ENCODE data around the gene NYNRIN. TPM values are rescaled to one million over a fixed set of nuclear protein-coding genes. Genes with fewer than 3 reads are reported as not detected.
"Not testable (repeated sequence)": the region's sequence is repeated elsewhere in the genome, so short reads cannot be mapped to it uniquely, and the experiment has no call there.

Gene NYNRIN
- total and polyA plus RNA-seq, 5 donors, result 5.1 to 12.0 (median 9.4) TPM

DNA sequence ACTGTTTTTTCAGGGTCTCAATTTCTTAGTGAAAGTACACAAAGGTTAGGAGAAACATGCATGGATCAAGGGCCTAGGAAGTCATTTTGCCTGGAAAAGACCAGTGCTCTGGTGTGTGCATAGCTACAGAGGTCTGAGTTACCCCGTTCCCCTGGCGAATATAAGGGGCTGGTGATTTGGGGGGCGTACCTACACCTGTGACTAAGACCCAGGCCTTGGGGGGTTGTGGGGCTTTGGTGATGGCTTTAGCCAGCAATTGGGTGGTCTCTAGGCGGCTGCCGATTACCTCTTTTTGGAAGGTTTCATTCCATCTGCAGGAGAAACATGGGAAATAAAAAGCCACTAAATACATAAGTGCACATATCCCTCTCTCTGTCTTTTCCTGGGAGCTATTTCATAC, 42.7 kb downstream of the NYNRIN start:
- DNase-seq, result peak in 1 of 3 donors; percentile 57
- H3K4me1 ChIP-seq (ENCODE audit: control insufficient read depth, insufficient read depth, low read length), result no peaks in the 10 kb centered on the region

GRCh38 chr14:24441904-24442239, 43.1 kb downstream of the NYNRIN start:
- intact Hi-C loops (cut with DNase I), result no loop called here

More for the DNA sequence above, 42.7 kb downstream of the NYNRIN start:
- H3K4me3 ChIP-seq (ENCODE audit: low read length), result peak overlapping the region; percentile 66
- H3K27ac ChIP-seq (ENCODE audit: low read length), result peak overlapping the region; percentile 100
- no peaks in the 10 kb centered on the region for H3K9me3 ChIP-seq (ENCODE audit: control insufficient read depth, low read length)
- intact Hi-C loops (cut with DNase I), result no loop called here
- ATAC-seq, result no peak
- H3K27me3 ChIP-seq (ENCODE audit: control insufficient read depth, insufficient read depth), result no peaks in the 10 kb centered on the region
- 49% methylated on average over 5 of the region's 5 CpGs for WGBS

DNA sequence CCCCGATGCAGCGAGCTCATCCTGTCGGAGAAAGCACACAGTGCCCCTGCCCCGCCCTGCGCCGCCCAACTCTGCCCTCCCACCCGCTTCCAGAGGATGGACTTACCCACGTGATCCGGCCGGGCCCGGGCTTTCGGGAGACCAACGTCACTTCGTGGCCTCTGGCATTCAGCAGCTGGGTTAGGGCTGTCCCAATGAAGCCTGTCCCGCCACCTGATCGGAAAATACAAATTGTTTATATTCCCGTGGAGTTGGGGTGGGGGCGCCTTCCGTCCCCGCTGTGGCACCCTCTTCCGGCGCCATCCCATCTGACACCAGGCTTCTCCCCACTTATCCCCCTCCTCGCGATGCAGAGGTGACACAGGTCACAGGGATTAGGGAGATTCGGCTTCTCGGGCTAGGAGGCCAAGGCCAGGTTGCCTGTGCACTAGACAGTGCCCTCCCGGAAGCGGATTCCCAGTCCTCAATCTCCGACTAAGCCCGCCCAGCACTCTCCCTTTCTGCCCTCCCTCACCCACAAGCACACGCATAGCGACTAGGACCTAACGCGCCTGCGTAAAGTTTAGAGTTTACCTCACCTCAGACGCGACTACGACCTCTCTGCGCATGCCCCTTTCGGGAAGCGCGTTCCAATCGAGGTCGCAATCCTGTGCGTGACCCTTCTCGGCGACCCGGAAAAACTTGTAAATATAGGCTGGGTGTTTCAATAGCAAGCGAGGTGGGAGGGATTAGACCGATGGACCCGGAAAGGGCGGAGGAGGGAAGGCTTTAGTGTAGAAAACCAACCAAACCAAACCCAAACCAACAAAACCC, 43.6 kb downstream of the NYNRIN start, which contains the start of gene SDR39U1:
Gene SDR39U1, minus strand, starts transcription at position 537 of the 813 bp plus-strand sequence. Its CDS starts 7 bp downstream, at position 530.
- peak within 1 kb of the TSS; percentile 80 for H3K4me3 ChIP-seq (ENCODE audit: low read length)
- H3K9me3 ChIP-seq (ENCODE audit: control insufficient read depth, low read length), result no peaks in the 10 kb centered on the region
- ATAC-seq, result peak; percentile 92 to 94
- H3K27ac ChIP-seq (ENCODE audit: low read length), result peak within 1 kb of the TSS; percentile 100
- H3K4me1 ChIP-seq (ENCODE audit: control insufficient read depth, insufficient read depth, low read length), result no peaks in the 10 kb centered on the region
- intact Hi-C loops (cut with DNase I), result no loop called here
- peak; percentile 97 to 98 (median 98) for DNase-seq
- WGBS, result under 1% methylated on average over 52 of the region's 52 CpGs
- no peaks in the 10 kb centered on the region for H3K27me3 ChIP-seq (ENCODE audit: control insufficient read depth, insufficient read depth)

More at GRCh38 chr14:24441904-24442239, 43.1 kb downstream of the NYNRIN start:
- DNase-seq (no peak), ATAC-seq (no peak)
- no peaks in the 10 kb centered on the region for H3K9me3 ChIP-seq (ENCODE audit: control insufficient read depth, low read length)
- H3K4me1 ChIP-seq (ENCODE audit: control insufficient read depth, insufficient read depth, low read length), result no peaks in the 10 kb centered on the region
- 1% methylated on average over 12 of the region's 12 CpGs for WGBS
- H3K27me3 ChIP-seq (ENCODE audit: control insufficient read depth, insufficient read depth), result no peaks in the 10 kb centered on the region
- peak overlapping the region; percentile 66 for H3K4me3 ChIP-seq (ENCODE audit: low read length)
- peak overlapping the region; percentile 100 for H3K27ac ChIP-seq (ENCODE audit: low read length)

GRCh38 chr14:24443053-24443665, 44.4 kb downstream of the NYNRIN start:
- H3K4me1 ChIP-seq (ENCODE audit: control insufficient read depth, insufficient read depth, low read length), result no peaks in the 10 kb centered on the region
- ATAC-seq, result no peak
- peak overlapping the region; percentile 69 for H3K27ac ChIP-seq (ENCODE audit: low read length)
- intact Hi-C loops (cut with DNase I), result no loop called here
- no peaks in the 10 kb centered on the region for H3K27me3 ChIP-seq (ENCODE audit: control insufficient read depth, insufficient read depth)
- no peaks in the 10 kb centered on the region for H3K9me3 ChIP-seq (ENCODE audit: control insufficient read depth, low read length)
- 5% methylated on average over 7 of the region's 7 CpGs for WGBS
- no peak for DNase-seq
- H3K4me3 ChIP-seq (ENCODE audit: low read length), result peak overlapping the region; percentile 80

- H3K9me3 ChIP-seq (ENCODE audit: control insufficient read depth, low read length); H3K4me3 ChIP-seq (ENCODE audit: low read length); ATAC-seq; intact Hi-C loops (cut with DNase I); H3K4me1 ChIP-seq (ENCODE audit: control insufficient read depth, insufficient read depth, low read length); H3K27me3 ChIP-seq (ENCODE audit: control insufficient read depth, insufficient read depth); H3K27ac ChIP-seq (ENCODE audit: low read length); DNase-seq: not testable (repeated sequence)
- 89% methylated on average over 2 of the region's 2 CpGs for WGBS
These were observed 52.0 kb downstream of the NYNRIN start for GRCh38 chr14:24450828-24451227.

DNA sequence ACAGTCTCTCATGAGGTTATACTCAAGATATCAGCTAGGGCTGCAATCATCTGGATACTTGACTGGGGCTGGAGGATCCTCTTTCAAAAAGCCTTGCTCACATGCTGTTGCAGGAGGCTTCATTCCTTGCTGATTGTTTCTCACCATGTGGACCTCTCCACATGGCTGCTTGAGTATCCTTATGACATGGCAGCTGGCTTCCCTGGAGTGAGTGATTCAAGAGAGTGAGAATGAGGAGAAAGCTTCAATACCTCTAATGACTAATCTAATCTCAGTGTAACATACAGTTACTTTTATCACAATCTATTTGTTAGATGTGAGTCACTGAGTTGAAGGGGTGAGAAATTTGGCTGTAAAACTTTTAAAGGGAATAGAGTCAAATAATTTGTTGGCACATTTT, 58.2 kb downstream of the NYNRIN start:
- no peaks in the 10 kb centered on the region for H3K9me3 ChIP-seq (ENCODE audit: control insufficient read depth, low read length)
- H3K4me1 ChIP-seq (ENCODE audit: control insufficient read depth, insufficient read depth, low read length), result no peaks in the 10 kb centered on the region
- intact Hi-C loops (cut with DNase I), result no loop called here
- no peak overlapping the region for H3K27ac ChIP-seq (ENCODE audit: low read length)
- ATAC-seq (no peak), DNase-seq (no peak)
- no peaks in the 10 kb centered on the region for H3K27me3 ChIP-seq (ENCODE audit: control insufficient read depth, insufficient read depth)
- H3K4me3 ChIP-seq (ENCODE audit: low read length), result no peak overlapping the region

DNA sequence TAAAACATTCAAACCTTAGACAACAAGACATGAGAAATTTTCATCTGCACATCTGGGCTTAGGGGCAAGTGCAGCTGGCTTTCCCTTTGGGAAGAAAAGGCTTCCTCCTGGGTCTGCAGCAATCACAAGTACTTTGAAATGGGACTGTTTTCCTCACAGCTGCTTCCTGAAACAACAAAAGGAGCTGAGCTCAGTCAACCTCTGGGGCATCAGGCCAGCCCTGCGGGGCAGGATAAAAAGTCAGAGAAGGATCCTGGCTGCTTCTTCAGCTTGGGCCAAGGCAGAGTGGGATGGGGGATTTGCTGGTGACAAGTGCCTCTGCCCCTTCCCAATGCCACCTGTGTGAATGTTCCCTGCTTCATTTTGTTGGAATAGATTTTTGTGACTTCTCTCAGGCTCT, 59.9 kb downstream of the NYNRIN start:
- Histone ChIP-seq H3K4me3 (ENCODE audit: low read length) (no peak overlapping the region), H3K4me1 (ENCODE audit: control insufficient read depth, insufficient read depth, low read length) (no peaks in the 10 kb centered on the region), H3K27ac (ENCODE audit: low read length) (no peak overlapping the region), H3K27me3 (ENCODE audit: control insufficient read depth, insufficient read depth) (no peaks in the 10 kb centered on the region), H3K9me3 (ENCODE audit: control insufficient read depth, low read length) (no peaks in the 10 kb centered on the region)
- no peak for DNase-seq
- intact Hi-C loops (cut with DNase I), result no loop called here
- 74% methylated on average over 1 of the region's 1 CpG for WGBS
- ATAC-seq, result peak in 1 of 2 donors; percentile 29

- Histone ChIP-seq H3K4me1 (ENCODE audit: control insufficient read depth, insufficient read depth, low read length) (no peaks in the 10 kb centered on the region), H3K4me3 (ENCODE audit: low read length) (no peak overlapping the region), H3K9me3 (ENCODE audit: control insufficient read depth, low read length) (no peaks in the 10 kb centered on the region), H3K27ac (ENCODE audit: low read length) (no peak overlapping the region), H3K27me3 (ENCODE audit: control insufficient read depth, insufficient read depth) (no peaks in the 10 kb centered on the region)
- 51% methylated on average over 3 of the region's 3 CpGs for WGBS
- ATAC-seq (no peak), DNase-seq (no peak)
- intact Hi-C loops (cut with DNase I), result no loop called here
These were observed 60.5 kb downstream of the NYNRIN start for GRCh38 chr14:24459331-24459730.

- DNase-seq (no peak), ATAC-seq (no peak)
- intact Hi-C loops (cut with DNase I), result no loop called here
- Histone ChIP-seq H3K27me3 (ENCODE audit: control insufficient read depth, insufficient read depth) (no peaks in the 10 kb centered on the region), H3K4me3 (ENCODE audit: low read length) (no peak overlapping the region), H3K9me3 (ENCODE audit: control insufficient read depth, low read length) (no peaks in the 10 kb centered on the region), H3K27ac (ENCODE audit: low read length) (no peak overlapping the region), H3K4me1 (ENCODE audit: control insufficient read depth, insufficient read depth, low read length) (no peaks in the 10 kb centered on the region)
These were observed 62.5 kb downstream of the NYNRIN start for GRCh38 chr14:24461336-24461735.

DNA sequence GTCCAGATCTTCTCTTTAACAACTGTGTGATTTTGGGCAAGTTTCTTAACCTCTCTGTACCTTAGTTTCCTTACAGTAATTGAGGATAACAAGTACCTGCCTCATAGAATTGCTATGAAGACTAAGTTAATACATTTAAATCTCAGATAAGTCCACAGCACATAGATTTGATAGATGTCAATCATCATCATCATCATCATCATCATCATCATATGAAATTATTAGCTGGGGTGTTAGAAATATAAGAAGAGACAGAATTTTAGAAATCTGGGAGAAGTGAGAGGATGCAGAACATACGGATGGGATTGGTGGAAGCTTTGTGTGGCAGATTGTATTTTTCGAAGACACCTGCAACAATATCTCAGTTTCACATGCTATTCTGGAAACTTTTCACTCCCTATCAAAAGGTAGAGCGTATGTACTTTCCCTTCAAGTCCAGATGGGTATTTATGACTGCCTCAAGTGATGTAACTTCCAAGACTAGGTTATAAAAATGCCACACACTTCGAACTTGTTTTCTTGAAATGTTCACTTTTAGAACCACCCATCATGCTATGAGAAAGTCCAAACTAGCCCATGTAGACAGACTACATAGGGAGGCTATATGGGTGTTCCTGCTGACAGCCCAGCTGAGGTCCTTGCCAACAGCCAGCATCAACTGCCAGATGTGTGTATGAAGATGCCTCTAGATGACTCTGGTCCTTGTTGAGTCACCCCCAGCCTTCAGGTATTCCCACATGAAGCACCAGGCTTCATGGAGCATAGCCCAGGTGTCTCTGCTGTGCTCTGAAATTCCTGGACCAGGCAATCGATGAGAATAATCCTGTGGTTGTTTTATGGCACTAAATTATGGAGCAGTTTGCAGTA, 64.4 kb downstream of the NYNRIN start:
- no peaks in the 10 kb centered on the region for H3K9me3 ChIP-seq (ENCODE audit: control insufficient read depth, low read length)
- H3K4me3 ChIP-seq (ENCODE audit: low read length), result no peak overlapping the region
- no peaks in the 10 kb centered on the region for H3K27me3 ChIP-seq (ENCODE audit: control insufficient read depth, insufficient read depth)
- DNase-seq, result no peak
- H3K4me1 ChIP-seq (ENCODE audit: control insufficient read depth, insufficient read depth, low read length), result no peaks in the 10 kb centered on the region
- ATAC-seq, result no peak
- 47% methylated on average over 5 of the region's 5 CpGs for WGBS
- intact Hi-C loops (cut with DNase I), result no loop called here
- H3K27ac ChIP-seq (ENCODE audit: low read length), result no peak overlapping the region
